Endothelial cell of umbilical vein (primary cell): ENCODE results near the gene ZNF600.

Experiments
- EZH2 ChIP-seq: IDR thresholded peaks from 2 replicates; pipeline ENCODE4 v1.6.1; 2012; ENCODE audit warnings: borderline replicate concordance, low read depth, mild to moderate bottlenecking, moderate library complexity, low read length, inconsistent platforms; ENCODE audit not compliant: severe bottlenecking
- FOS ChIP-seq: IDR thresholded peaks from 2 replicates; pipeline ENCODE4 v1.6.1; 2011; ENCODE audit warnings: mild to moderate bottlenecking, low read length, moderate library complexity, borderline replicate concordance; ENCODE audit not compliant: insufficient read depth
- GATA2 ChIP-seq: IDR thresholded peaks from 2 replicates; pipeline ENCODE4 v1.7.0; 2011; ENCODE audit warnings: low read depth, mild to moderate bottlenecking, moderate library complexity, mixed read lengths, low read length; ENCODE audit not compliant: insufficient read length, insufficient read depth
- JUN ChIP-seq: IDR thresholded peaks from 2 replicates; pipeline ENCODE4 v1.6.1; 2011; ENCODE audit warnings: borderline replicate concordance, low read depth; ENCODE audit not compliant: insufficient read length, insufficient read depth
- MYC ChIP-seq: IDR thresholded peaks from one replicate; pipeline ENCODE4 v1.6.1; 2011; ENCODE audit warnings: mild to moderate bottlenecking, low read depth, low read length
- POLR2A ChIP-seq: IDR thresholded peaks from 2 replicates; pipeline ENCODE4 v1.6.1; 2012; ENCODE audit warnings: low read depth, mild to moderate bottlenecking, control low read depth, low read length
- POLR2AphosphoS5 ChIP-seq: IDR thresholded peaks from 2 replicates; pipeline ENCODE4 v1.6.1; 2012; ENCODE audit warnings: low read depth, mild to moderate bottlenecking, control low read depth, low read length, moderate library complexity; ENCODE audit not compliant: insufficient read depth
- TF ChIP-seq, protein P1 (sequence below), 2 donors: IDR thresholded peaks; 1 replicate in 1 of 2; 2 replicates in 1 of 2; pipeline ENCODE4 v1.5.1; 2011; ENCODE audit warnings: low read length in 2 of 2, mild to moderate bottlenecking in 2 of 2, moderate library complexity in 2 of 2, control low read depth in 1 of 2, inconsistent platforms in 1 of 2, low read depth in 1 of 2; ENCODE audit not compliant: insufficient read depth in 1 of 2; ENCODE audit errors: extremely low read depth in 1 of 2
- TF ChIP-seq, protein P2 (sequence below): IDR thresholded peaks from 2 replicates; pipeline ENCODE4 v1.6.1; 2011; ENCODE audit not compliant: insufficient read depth, insufficient read length

DNA sequence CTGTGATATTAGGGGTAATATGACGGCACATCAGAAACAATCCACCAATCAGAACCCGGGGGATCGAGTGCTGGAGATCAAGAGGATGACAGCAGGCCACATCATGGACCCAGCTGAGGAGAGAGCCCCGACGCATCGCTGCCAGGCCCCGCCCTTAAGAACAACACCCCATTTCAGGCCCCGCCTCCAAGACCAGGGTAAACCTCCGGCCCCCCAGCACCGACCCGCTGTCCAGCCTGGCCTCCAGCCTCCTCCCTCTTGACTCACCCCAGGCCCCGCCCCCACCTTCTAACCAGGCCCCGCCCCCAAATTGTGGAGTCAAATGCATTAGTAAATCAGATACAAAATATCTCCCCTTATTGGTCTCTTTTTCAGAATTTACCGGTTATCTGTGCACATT is 47.0 kb downstream of the ZNF600 start:
- TF ChIP-seq, protein P1, sequence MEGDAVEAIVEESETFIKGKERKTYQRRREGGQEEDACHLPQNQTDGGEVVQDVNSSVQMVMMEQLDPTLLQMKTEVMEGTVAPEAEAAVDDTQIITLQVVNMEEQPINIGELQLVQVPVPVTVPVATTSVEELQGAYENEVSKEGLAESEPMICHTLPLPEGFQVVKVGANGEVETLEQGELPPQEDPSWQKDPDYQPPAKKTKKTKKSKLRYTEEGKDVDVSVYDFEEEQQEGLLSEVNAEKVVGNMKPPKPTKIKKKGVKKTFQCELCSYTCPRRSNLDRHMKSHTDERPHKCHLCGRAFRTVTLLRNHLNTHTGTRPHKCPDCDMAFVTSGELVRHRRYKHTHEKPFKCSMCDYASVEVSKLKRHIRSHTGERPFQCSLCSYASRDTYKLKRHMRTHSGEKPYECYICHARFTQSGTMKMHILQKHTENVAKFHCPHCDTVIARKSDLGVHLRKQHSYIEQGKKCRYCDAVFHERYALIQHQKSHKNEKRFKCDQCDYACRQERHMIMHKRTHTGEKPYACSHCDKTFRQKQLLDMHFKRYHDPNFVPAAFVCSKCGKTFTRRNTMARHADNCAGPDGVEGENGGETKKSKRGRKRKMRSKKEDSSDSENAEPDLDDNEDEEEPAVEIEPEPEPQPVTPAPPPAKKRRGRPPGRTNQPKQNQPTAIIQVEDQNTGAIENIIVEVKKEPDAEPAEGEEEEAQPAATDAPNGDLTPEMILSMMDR (IDR thresholded peaks at IDR 0.05; ENCODE audit: extremely low read depth in 1 of 2, insufficient read depth in 1 of 2, low read depth in 1 of 2, low read length in 2 of 2): no peak
- TF ChIP-seq POLR2A (no peak), EZH2 (no peak), MYC (no peak), POLR2AphosphoS5 (no peak), JUN (no peak), FOS (no peak), GATA2 (no peak)
- TF ChIP-seq, protein P2, sequence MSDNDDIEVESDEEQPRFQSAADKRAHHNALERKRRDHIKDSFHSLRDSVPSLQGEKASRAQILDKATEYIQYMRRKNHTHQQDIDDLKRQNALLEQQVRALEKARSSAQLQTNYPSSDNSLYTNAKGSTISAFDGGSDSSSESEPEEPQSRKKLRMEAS: no peak
